ENCODE measurements around the gene GNG12. TPM values are rescaled to one million over a fixed set of nuclear protein-coding genes. Genes with fewer than 3 reads are reported as not detected.

The GNG12 gene
- total RNA-seq, 1 experiment from 2014 or later = 14.3 TPM

- Mint-ChIP-seq H3K27ac (no peak overlapping the region), H3K9me3 (no peaks in the 10 kb centered on the region), H3K4me1 (peaks cover 8 to 13% of the 10 kb centered on the region in 2 experiments), H3K36me3 (ENCODE audit: insufficient read depth in 1 of 3, low read depth in 3 of 3) (no peaks in the 10 kb centered on the region), H3K27me3 (ENCODE audit: low read depth) (no peaks in the 10 kb centered on the region), H3K4me3 (no peak overlapping the region)
- no peak overlapping the region for H3K23ac ChIP-seq (ENCODE audit: insufficient read length, low read depth, low read length)
- no peak overlapping the region for H2BK20ac ChIP-seq (ENCODE audit: low read depth, low read length, poor library complexity, severe bottlenecking)
- no peak overlapping the region for H4K5ac ChIP-seq (ENCODE audit: insufficient read length, low read depth, low read length)
- H3K4me1 ChIP-seq (ENCODE audit: insufficient read depth, low read length) = peaks cover 5% of the 10 kb centered on the region
- no peak overlapping the region for H3K56ac ChIP-seq (ENCODE audit: insufficient read length, low read depth, low read length)
- no peak overlapping the region for H2AK5ac ChIP-seq (ENCODE audit: insufficient read length, low read length)
- no peak for TF ChIP-seq CTCF (conservative IDR thresholded peaks at IDR 0.05)
- H2BK120ac ChIP-seq (ENCODE audit: low read depth, low read length, poor library complexity, severe bottlenecking) = no peak overlapping the region
- no peak overlapping the region for H2BK12ac ChIP-seq (ENCODE audit: insufficient read length, low read depth, low read length)
- H3K79me1 ChIP-seq (ENCODE audit: insufficient read depth, low read depth, low read length, poor library complexity, severe bottlenecking) = no peaks in the 10 kb centered on the region
- H3K9me3 ChIP-seq (ENCODE audit: control insufficient read depth, low read depth, low read length) = no peaks in the 10 kb centered on the region
- no peak for DNase-seq
- H3K4me2 ChIP-seq (ENCODE audit: insufficient read depth, insufficient read length, low read length) = no peak overlapping the region
- no peaks in the 10 kb centered on the region for H3K23me2 ChIP-seq (ENCODE audit: insufficient read length, low read depth, low read length, poor library complexity, severe bottlenecking)
- no peaks in the 10 kb centered on the region for H3K79me2 ChIP-seq (ENCODE audit: insufficient read depth, low read length)
- H3K27ac ChIP-seq (ENCODE audit: insufficient read length, low read depth, low read length) = no peak overlapping the region
- H3K9ac ChIP-seq (ENCODE audit: extremely low read depth, insufficient read length, low read length) = no peak overlapping the region
- H3K18ac ChIP-seq (ENCODE audit: insufficient read length, low read depth, low read length) = no peak overlapping the region
- no peaks in the 10 kb centered on the region for H3K27me3 ChIP-seq (ENCODE audit: insufficient read depth, low read length)
- no peak overlapping the region for H3T11ph ChIP-seq (ENCODE audit: low read length)
- H4K91ac ChIP-seq (ENCODE audit: insufficient read length, low read depth, low read length) = no peak overlapping the region
- H2AFZ ChIP-seq (ENCODE audit: low read length) = no peak overlapping the region
- H4K20me1 ChIP-seq (ENCODE audit: control insufficient read depth, insufficient read depth, insufficient read length) = no peaks in the 10 kb centered on the region
- no peak overlapping the region for H4K8ac ChIP-seq (replicated peaks; ENCODE audit: insufficient read length, low read depth, low read length)
- no peak overlapping the region for H3K4ac ChIP-seq (ENCODE audit: low read depth, low read length)
- H2BK5ac ChIP-seq (ENCODE audit: insufficient read length, low read length) = no peak overlapping the region
- WGBS (ENCODE audit: extremely low coverage, insufficient read length, low lambda C conversion rate) = no CpG with 5 or more reads among the region's 4 CpGs
- no peak overlapping the region for H3K14ac ChIP-seq (ENCODE audit: insufficient read depth, low read length)
- no peak overlapping the region for H2BK15ac ChIP-seq (ENCODE audit: low read depth, low read length)
These were observed 110.8 kb downstream of the GNG12 start for GRCh38 chr1:67722292-67722944.

All from H9 (cell line).